Mucosa of descending colon (tissue), 3 donors: ENCODE results near the gene CTSE. TPM values are rescaled to one million over a fixed set of nuclear protein-coding genes. Genes with fewer than 3 reads are reported as not detected.

Experiments used
- ATAC-seq: fragments of 200-7000 bp; cut with Tn5 transposase; one replicate; pipeline ENCODE4 v1.9.1; 2020; ENCODE audit warnings: mild to moderate bottlenecking, moderate library complexity
- DNase-seq, 3 donors: peaks; one replicate each; pipeline ENCODE4 v3.0.0-alpha.2; 2020
- H3K36me3 ChIP-seq: fragments of 200-600 bp; one replicate; pipeline ENCODE4 v1.8.0; 2021; ENCODE audit warnings: low read depth, mild to moderate bottlenecking
- H3K4me1 ChIP-seq: fragments of 200-600 bp; one replicate; pipeline ENCODE4 v1.8.0; 2021; ENCODE audit warnings: low read depth, mild to moderate bottlenecking
- H3K4me3 ChIP-seq: fragments of 200-600 bp; one replicate; pipeline ENCODE4 v1.8.0; 2021; ENCODE audit warnings: mild to moderate bottlenecking
- H3K9me3 ChIP-seq: fragments of 200-600 bp; one replicate; pipeline ENCODE4 v1.8.0; 2021; ENCODE audit warnings: mild to moderate bottlenecking
- CTCF ChIP-seq: fragments of 200-600 bp; IDR thresholded peaks from one replicate; pipeline ENCODE4 v1.8.0; 2022; ENCODE audit warnings: antibody characterized with exemption, mild to moderate bottlenecking
- intact Hi-C, 2 donors: fragments of 100-400 bp; cut with DNase I in 1 of 2; cut with micrococcal nuclease in 1 of 2; formaldehyde crosslinking; loops; one replicate each; pipeline versions ENCODE4 v1.11.0 to v1.11.1; 2022; cut with DNase I, micrococcal nuclease
- total RNA-seq, 3 donors: library from RNA; stranded (reverse); fragmentation: NEBNext Ultra II Directional in 2 of 3; extraction: Animal tissue kit (Norgen Biotek cat#: 25700) in 2 of 3; gene quantifications; one replicate each; pipeline versions ENCODE4 v1.2.1 to v1.2.4, GENCODE V29; 2021 to 2023
- donor health status: DM: no; HTN: no; CAD: no; lungs with moderate emphysema.
- donor health status: DM: no; HTN: no; CAD: no.
- donor health status: DM: no; HTN: yes; CAD: no.

CTSE gene
- total RNA-seq, 3 donors from 2014 or later: 6.5 to 26.1 (median 17.7) TPM

GRCh38 chr1:206030714-206031113, 7.0 kb upstream of the CTSE start:
- no peaks in the 10 kb centered on the region for H3K4me1 ChIP-seq
- peak; percentile 97 for ATAC-seq
- peak; percentile 48 for TF ChIP-seq CTCF
- intact Hi-C loops: no loop called here
- no peaks in the 10 kb centered on the region for H3K9me3 ChIP-seq
- no peaks in the 10 kb centered on the region for H3K36me3 ChIP-seq
- peak; percentile 62 to 80 (median 76) for DNase-seq
- H3K4me3 ChIP-seq: no peak overlapping the region

GRCh38 chr1:206030191-206030590, 6.5 kb upstream of the CTSE start:
- DNase-seq (no peak), ATAC-seq (no peak)
- no peak for TF ChIP-seq CTCF
- Histone ChIP-seq H3K4me1 (no peaks in the 10 kb centered on the region), H3K9me3 (no peaks in the 10 kb centered on the region), H3K36me3 (no peaks in the 10 kb centered on the region), H3K4me3 (no peak overlapping the region)
- intact Hi-C loops: no loop called here

- ATAC-seq: no peak
- intact Hi-C loops: no loop called here
- no peaks in the 10 kb centered on the region for H3K36me3 ChIP-seq
- no peaks in the 10 kb centered on the region for H3K4me1 ChIP-seq
- DNase-seq: no peak
- H3K4me3 ChIP-seq: no peak overlapping the region
- H3K9me3 ChIP-seq: no peaks in the 10 kb centered on the region
- no peak for TF ChIP-seq CTCF
These were observed 5.8 kb upstream of the CTSE start for GRCh38 chr1:206029484-206029883.

GRCh38 chr1:206025283-206025820, 1.7 kb upstream of the CTSE start:
- no peaks in the 10 kb centered on the region for H3K36me3 ChIP-seq
- intact Hi-C loops: no loop called here
- no peak overlapping the region for H3K4me3 ChIP-seq
- no peaks in the 10 kb centered on the region for H3K9me3 ChIP-seq
- TF ChIP-seq CTCF: no peak
- DNase-seq (no peak), ATAC-seq (no peak)
- no peaks in the 10 kb centered on the region for H3K4me1 ChIP-seq

GRCh38 chr1:206022766-206023165, 929 bp downstream of the CTSE start:
- TF ChIP-seq CTCF: no peak
- no peaks in the 10 kb centered on the region for H3K4me1 ChIP-seq
- ATAC-seq (no peak), DNase-seq (no peak)
- intact Hi-C loops: no loop called here
- no peak overlapping the region for H3K4me3 ChIP-seq
- H3K9me3 ChIP-seq: no peaks in the 10 kb centered on the region
- no peaks in the 10 kb centered on the region for H3K36me3 ChIP-seq
